ENCODE results near the gene ZNRF1. TPM values are rescaled to one million over a fixed set of nuclear protein-coding genes. Genes with fewer than 3 reads are reported as not detected.
"Not testable (repeated sequence)": the region's sequence is repeated elsewhere in the genome, so short reads cannot be mapped to it uniquely, and the experiment has no call there.

Gene ZNRF1
- total RNA-seq, 1 donor from 2014 or later, result 82.3 TPM

DNA sequence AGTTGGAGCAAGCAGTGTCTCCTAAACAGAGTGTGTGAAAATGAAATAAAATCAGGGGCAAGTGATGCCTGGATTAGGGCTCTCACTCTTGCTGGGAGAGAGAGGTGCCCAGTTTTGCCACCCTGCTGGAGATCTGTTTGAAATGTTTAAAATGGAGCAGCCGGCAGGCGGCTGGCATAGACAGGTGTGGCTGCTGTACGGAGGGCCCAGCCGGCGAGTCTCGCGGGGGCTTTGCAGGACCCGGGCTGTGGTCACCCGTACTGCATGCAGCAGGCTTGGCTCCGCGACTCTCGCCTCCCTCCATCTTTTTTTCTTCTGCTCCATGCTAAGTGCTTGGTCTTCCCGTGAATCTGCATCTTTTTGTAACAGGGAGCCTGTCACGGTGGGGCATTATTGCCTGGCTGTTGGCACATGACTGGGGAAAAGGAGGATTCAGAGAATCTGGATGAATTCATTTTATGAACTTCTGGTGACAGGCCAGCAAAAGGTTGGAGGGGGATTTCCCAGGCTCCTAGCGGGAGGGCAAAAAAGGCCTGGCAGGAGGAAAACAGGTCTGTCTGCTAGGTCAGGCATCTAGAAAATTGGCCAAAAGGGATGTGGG is 1.8 kb downstream of the ZNRF1 start:
- DNase-seq (ENCODE audit: low read depth), result no peak

DNA sequence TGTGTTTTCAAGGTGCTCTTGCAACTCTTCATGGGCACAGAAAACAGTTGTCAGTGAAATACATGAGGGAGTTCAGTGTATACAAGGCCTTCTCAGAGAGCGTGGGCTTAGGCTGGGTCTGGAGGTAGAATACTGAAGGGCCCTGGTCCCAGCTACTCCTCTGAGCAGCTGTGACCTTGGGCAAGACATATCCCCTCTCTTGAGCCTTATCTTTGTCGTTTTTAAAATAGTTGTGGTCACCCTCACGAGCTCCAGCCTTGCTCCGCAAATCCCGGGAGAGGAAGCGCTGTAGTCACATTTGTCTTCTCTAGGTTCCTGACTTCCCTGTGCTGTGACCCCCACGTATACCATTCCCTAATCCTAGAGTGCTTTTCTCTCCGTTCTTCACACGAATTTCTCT is 3.6 kb downstream of the ZNRF1 start:
- peak; percentile 65 for DNase-seq (ENCODE audit: low read depth)

DNA sequence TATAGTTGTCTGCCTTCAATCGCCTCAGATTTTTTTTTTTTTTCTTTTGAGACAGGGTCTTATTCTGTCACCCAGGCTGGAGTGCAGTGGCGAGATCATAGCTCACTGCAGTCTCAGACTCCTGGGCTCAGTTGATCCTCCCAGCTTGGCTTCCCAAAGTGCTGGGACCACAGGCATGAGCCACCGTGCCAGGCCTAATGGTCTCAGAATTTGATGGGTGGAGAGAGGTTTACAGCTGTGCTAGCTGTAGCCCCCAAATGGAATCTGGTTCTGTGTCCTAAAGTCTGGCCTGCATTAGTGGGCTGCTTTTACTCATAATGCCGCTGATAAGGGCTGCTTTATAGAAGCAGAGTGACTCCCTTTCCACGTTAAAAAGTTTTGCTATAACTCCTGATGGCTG is 5.1 kb downstream of the ZNRF1 start:
- DNase-seq (ENCODE audit: low read depth), result peak; percentile 44

DNA sequence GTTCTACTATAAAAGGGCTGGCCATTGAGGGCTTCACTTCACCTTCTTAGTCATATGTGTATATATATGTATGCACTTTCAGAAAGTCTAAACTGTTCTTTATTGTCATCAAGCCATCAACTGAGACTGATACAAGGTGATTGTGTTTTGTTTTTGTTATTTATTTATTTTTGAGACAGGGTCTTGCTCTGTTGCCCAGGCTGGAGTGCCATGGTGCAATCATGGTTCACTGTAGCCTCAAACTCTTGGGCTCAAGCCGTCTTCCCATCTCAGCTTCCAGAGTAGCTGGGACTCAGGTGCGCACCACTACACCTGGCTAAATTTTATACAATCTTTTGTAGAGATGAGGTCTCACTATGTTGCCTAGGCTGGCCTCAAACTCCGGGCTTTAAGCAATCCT is 5.6 kb downstream of the ZNRF1 start:
- DNase-seq (ENCODE audit: low read depth), result no peak

DNA sequence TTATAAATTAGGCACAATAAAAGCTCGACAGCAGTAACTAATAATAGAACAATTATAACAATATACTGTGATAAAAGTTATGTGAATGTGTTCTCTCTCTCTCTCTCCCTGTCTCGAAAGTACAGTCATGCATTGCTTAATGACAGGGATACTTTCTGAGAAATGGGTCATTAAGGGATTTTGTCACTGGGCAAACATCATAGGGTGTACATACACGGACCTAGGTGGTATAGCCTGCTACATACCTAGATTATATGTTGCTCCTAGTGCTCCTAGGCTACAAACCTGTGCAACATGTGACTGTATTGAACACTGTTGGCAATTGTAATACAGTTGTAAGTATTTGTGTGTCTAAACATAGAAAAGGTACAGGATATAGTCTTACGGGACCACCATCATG is 6.9 kb downstream of the ZNRF1 start:
- DNase-seq (ENCODE audit: low read depth), result no peak

DNA sequence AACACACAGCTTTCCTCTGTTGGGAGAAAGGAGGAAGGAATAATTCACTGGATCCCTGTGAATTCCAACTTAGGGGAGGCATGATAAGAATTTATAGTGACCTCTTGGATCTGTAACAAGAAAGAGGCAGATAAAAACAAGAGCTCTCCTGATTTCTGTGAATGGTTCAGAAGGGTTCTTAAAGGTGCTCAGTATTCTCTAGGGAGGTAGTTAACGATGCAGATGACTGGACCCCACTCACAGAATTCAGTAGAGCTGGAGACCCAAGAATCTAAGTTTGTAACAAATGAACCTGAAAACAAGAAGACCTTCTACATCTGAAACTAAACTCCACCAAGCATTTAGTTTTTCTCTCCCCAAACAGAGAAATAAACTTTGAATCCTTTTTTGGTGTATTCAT is 8.6 kb downstream of the ZNRF1 start:
- no peak for DNase-seq (ENCODE audit: low read depth)

DNA sequence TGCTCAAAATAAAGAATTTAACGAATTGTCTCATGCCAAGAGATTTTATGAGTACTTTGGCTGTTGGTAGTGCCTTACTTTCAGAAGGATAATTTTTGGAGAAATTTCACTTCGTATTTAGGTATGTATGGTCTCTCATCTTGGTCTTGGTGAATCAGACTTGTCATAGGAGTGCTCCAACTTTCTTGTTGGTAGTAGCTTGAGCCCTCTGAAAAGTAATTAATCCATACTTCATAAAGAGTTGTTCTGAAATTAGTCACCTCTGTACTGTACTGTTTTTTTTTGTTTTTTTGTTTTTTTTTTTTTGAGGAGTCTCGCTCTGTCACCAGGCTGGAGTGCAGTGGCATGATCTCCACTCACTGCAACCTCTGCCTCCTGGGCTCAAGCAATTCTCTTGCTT is 11.6 kb downstream of the ZNRF1 start:
- no peak for DNase-seq (ENCODE audit: low read depth)

DNA sequence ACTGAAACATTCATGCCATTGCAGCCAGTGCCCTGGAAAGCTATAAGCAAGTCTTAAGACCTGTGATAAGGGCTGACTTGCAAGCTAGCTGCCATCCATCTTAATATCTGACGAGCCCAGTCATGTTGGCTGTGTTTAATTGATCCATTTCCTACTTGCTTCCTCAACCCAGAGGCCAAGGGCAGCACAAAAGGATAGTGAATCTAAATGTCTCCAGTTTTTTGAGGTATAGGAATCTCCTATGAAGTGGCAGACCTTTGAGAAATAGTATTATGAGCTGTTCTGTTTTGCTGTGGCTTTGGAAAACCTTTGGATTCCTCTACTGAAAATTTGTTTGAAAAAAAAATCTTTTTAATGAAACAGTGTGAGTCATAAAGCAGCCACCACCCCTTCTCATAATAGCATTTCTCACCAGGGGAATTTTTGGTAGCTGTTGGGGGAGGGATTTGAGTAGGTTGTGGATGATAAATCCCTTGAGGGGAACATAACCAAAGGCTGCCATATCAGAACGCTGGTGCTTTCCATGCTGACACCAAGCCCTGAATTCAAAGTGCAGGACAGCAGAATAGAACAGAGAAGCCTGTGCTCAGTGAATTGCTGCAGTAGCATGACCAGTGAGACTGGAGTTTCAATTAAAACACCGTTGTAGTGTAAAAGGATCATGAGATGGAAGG is 12.9 kb downstream of the ZNRF1 start:
- peak; percentile 75 for DNase-seq (ENCODE audit: low read depth)

DNA sequence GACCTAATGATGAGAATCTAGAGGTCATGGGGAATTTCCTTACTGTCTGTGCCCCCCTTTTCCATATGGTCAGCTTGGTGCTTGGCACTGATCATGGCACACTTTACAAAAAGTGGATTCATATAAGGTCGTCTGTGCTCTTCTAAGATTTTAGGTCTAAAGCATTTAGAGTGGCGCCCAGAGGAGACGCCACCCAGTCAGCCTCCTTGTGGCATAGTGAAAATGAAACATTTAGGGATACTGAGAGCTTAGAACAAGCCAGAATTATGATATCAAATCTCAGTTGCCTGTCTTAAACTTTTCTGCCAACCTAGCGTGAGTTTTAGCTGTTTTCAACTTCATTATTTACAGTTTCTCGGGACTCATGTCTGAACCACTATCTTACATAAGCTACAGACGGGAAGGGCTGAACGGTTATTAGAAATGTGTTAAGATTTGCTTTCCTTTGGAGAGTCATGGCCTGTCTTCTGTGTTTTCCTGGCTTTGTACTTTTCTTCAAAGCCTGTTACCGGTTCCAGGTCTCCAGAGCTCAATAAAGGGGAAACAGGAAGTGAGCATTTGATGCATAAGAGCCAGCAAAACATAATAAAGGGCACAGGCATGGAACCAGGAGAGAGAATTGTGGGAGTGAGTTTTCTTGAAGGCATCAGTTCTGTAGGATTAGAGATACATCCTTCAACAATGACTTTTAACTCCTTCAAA is 13.7 kb downstream of the ZNRF1 start:
- no peak for DNase-seq (ENCODE audit: low read depth)

DNA sequence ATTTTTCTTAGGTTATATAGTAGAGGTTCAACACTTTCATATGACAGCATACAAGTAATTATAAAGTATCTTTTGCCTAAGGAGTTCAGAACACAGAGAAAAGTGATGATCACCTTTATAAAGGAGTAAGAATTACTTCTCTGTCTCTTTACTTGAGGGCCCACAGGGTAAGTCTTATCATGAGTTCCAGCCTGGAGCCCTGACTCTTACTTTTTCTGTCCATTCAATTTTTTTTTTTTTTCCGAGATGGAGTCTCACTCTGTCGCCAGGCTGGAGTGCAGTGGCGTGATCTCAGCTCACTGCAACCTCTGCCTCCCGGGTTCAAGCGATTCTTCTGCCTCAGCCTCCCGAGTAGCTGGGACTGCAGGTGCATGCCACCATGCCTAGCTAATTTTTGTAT is 14.3 kb downstream of the ZNRF1 start:
- not testable (repeated sequence) for DNase-seq (ENCODE audit: low read depth)

DNA sequence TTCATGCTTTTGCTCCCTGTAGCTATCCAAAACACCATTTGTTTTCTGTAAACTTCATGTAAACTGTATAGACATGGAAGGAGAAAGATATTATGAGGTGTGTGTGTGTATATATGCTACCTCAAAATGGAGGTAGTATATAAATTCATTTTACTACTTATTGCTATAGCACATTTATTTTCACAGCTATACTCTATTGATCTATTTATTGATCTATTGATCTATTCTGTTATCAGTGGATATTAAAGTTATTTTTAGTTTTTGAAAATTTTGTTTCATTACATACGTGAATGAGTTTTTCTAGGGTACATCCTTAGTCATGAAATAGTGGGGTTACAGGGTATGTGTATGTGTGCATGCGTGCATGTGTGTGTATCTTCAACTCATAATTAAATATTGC is 15.5 kb downstream of the ZNRF1 start:
- DNase-seq (ENCODE audit: low read depth), result no peak

DNA sequence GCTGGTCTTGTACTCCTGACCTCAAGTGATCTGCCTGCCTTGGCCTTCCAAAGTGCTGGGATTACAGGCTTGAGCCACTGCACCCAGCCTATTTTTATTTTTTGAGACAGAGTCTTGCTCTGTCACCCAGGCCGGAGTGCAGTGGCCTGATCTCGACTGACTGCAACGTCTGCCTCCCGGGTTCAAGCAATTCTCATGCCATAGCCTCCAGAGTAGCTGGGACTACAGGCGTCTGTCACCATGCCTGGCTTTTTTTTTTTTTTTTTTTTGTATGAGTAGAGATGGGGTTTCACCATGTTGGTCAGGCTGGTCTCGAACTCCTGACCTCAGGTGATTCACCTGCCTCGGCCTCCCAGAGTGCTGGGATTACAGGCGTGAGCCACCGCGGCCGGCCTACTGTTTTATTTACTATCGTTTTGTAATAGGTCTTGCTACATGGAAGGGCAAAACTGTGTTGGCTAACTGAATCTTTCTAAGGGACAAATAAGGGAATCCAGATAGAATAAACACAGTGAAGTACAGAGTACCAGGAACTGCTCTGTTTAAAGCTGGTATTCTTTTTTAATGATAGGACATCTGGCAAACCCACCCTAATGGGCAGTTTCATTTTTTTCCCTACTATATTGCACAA is 17.7 kb downstream of the ZNRF1 start:
- DNase-seq (ENCODE audit: low read depth), result not testable (repeated sequence)

DNA sequence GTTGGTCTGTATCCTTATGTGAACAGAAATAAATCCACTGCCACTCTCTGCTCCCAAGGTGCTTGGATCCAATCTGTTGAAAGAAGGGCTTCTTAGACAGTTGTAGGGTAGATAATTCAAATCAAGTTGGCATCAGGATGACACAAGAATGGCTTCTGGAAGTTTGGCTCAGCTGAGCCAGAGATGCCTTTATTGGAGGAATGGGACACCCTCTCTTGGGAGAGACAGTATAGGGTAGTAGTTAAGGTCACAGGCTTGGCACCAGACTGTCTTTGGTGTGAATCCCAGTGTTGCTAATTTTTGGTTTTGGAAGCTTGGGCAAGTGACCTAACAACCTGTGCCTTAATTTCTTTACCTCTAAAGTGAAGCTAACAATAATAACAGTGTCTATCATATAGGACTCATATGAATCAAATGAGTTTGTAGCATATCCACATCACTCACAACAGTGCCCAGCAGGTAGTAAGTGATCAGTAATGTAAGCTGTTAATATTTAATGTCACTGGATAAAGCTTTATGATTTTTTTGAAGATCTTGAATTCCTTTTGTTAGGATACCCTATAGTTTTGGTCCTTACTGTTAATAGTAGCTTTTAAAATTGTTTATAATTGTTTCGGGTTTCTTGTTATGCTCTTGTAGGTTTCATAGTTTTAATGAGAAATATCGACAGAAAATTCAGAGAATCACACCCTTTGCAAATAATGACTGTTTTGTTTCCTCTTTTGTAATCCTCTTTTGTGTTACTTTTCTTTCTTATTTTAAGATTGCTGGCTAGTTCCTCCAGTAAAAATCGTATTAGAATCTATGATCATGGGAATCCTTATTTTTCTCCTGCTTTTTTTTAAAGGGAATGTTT is 19.1 kb downstream of the ZNRF1 start:
- no peak for DNase-seq (ENCODE audit: low read depth)

DNA sequence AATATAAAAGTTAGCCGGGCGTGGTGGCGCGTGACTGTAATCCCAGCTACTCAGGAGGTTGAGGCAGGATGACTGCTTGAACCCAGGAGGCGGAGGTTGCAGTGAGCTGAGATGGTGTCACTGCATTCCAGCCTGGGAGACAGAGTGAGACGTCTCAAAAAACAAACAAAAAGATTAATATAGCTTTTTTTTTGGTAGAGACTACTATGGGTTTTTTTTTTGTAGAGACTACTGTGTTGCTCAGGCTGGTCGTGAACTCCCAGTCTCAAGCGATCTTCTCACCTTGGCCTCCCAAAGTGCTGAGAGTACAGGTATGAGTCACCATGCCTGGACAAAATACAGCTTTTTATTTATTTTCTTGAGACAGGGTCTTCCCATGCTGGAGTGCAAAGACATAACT is 20.2 kb downstream of the ZNRF1 start:
- no peak for DNase-seq (ENCODE audit: low read depth)

DNA sequence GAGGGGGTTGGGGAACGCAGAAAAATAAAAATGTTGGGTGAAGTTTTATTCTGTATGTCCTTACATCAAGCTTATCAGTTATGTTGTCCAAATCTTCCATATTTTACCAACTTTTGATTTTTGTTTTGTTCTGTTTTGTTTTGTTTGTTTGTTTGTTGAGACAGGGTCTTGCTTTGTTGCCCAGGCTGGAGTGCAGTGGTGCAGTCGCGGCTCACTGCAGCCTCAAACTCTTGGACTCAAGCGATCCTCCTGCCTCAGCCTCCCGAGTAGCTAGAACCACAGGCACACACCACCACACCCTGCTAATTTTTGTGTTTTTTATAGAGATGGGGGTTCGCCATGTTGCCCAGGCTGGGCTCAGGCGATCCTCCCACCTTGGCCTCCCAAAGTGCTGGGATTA is 20.8 kb downstream of the ZNRF1 start:
- no peak for DNase-seq (ENCODE audit: low read depth)

DNA sequence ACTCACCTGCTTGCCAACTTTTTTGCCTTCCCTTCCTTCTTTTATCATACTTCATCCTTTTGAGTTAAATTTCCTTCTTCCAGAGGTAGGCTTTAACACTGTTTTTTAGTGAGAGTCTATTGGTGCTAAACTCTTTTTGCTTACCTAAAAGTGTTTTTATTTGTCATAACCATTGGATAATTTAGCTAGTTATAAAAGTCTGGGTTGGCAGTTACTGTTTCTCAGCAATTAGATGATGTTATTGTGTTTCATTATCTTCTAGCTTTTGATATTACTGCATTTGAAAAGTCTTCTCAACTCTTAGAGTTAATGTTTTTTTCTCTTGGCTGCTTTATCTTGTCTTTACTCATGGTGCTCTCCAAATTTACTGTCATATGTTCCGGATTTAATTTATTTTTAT is 22.6 kb downstream of the ZNRF1 start:
- no peak for DNase-seq (ENCODE audit: low read depth)

DNA sequence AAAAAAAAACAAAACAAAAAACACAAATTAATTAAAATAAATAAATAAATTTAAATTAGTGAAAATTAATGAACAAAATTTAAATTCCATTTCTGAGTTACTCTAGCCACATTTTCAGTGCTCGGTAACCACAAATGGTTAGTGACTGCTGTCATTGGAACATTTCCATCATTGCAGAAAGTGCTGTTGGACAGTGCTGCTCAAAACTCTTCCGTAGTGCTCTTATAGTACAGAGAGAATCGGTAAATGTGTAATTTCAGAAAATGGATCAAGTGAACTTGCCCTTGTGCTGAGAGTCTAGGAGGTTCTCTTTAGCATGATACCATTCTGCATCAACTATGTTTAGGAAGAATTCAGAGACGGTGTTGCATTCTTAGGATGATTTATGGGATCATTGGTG is 23.7 kb downstream of the ZNRF1 start:
- DNase-seq (ENCODE audit: low read depth), result no peak

DNA sequence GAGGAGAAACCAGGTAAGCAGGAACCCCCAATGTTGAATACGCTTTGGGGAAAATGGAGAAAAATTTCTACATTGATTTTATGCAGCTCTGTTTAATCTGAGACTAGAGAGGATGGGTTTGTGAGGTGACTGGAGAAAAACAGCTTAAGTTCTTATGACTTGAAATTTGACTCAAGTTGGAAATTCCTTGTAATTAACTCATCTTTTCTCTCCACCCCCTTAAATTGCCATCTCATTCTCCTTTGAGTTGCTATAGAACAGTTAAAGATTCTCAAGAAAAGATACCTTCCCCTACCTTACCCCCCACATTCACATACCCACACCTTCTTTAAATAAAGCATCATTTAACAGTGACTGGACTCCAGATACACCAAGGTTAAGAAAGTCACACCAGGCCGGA is 24.2 kb downstream of the ZNRF1 start:
- DNase-seq (ENCODE audit: low read depth), result no peak

DNA sequence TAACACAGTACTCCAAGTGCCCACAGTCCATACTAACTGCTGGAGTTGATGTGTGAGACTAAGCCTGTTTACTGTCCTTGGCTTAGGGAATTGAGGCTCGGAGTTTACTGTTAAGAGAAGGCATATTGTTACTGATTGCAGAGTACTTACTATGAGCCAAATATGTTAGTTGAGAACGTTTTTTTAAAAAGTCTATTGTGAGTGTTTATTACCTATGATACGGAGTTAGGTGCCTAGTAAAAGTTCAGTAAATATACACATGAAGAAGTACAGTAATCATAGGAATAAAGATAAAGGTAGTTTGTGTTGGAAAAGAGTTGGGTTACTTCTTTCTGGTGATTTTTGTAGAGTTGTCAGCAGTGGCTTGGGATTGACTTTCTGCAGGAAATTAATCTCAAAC is 25.4 kb downstream of the ZNRF1 start:
- no peak for DNase-seq (ENCODE audit: low read depth)

DNA sequence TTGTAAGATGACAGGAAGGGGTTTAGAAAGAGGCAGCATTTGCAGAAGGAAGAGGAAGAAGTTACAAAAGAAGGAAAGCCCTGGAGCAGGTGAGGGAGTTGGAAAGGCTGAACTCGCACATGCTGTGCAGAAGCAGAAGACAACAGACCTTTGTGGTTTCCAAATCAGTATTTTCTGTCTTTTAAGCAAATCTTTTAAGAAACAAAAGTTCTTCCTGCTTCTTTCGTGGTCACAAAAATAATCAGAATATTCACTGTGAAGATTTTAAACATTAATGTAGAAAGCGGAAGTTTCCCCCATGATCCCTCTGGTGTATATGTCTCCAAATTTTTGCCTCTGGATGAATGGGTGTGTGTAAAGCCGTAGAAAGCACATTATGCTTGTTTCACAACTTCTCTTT is 25.8 kb downstream of the ZNRF1 start:
- DNase-seq (ENCODE audit: low read depth), result no peak

DNA sequence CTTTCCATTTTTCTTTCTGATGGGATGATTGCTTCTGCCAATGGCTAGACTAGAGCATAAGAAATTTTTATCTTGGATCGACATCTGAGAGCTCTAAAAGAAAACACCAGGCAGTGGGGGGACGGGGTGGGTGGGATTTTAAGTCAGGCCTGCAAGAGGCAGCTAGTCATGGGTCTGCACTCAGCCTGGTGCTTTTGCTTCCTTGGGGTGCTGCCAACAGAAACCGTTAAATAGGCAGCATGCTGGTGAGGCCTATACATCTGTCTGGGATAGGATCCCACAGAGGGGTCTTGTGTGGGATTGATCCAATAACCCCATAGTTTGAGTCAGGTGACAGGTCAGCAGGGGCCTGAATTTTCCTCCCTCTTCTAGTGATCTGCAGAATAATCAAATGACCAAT is 26.9 kb downstream of the ZNRF1 start:
- no peak for DNase-seq (ENCODE audit: low read depth)
